ENCODE results near the gene SETBP1.

SETBP1 gene

DNA sequence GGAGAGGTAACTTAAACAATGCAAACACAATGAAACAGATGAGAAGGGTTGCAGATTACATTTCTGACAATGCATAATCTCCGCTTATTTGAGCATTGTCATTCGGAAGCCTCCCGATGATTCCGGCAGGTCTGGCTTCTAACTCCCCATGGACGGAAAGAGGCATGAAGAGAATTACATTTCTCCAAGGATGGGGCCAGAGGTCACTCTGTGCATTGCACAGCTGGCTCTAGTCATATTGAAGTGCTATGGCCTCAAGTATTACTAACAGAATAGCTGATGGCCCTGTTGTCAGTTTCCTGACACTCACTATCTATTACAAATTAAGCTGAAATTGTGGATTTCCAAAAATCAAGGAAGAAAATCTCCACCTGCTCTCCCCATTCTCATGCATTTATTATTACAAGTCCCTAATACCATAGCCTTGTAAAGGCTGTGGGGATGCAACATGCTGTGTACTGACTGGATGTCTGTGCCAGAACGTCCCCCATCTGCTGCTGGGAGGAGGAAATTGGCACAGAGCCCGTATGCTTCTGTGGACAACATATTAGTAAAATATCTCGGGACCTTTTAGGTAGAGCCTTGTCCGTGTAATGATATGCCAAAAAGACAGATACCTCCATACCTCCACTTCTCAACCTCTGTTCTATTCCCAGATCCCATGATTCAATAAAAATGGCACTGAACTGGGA, 168.1 kb downstream of the SETBP1 start:
- DNase-seq, result no peak

DNA sequence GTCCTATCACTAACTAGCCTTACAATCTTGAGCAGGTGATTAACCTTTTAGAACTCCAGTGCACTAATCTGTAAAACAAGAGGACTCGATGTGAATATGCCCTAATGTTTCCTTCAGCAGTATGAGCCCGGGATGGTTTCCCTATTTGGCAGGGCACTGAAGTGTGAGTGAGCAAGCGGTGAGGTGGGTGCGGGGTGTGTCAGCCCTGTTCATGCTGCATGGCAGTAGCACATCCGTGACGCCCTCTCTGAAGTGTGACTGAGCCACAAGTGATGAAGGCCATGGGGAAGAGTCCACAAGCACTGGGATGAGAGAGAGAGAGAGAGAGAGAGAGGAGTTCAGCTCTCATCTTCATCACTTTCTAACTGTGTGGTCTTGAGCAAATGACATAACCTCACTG, 168.7 kb downstream of the SETBP1 start:
- no peak for DNase-seq

DNA sequence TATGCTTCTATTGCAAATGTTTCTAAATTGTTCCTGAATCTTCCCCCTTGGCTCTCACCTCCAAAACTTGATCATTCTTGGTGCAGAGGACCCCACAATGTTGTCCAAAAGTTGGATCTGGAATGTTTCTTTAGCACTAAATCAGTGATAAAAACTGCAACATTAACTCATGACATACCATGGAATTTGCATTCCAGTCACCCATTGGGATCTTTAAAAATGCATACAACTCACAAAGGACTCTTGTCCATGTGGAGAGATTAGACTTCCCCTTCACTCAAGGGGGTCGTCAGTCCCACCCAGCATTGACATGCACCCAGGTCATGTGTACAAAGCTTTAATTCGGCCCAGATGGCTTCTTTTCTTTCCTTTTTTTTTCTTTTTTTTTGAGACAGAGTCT, 169.3 kb downstream of the SETBP1 start:
- DNase-seq, result no peak

DNA sequence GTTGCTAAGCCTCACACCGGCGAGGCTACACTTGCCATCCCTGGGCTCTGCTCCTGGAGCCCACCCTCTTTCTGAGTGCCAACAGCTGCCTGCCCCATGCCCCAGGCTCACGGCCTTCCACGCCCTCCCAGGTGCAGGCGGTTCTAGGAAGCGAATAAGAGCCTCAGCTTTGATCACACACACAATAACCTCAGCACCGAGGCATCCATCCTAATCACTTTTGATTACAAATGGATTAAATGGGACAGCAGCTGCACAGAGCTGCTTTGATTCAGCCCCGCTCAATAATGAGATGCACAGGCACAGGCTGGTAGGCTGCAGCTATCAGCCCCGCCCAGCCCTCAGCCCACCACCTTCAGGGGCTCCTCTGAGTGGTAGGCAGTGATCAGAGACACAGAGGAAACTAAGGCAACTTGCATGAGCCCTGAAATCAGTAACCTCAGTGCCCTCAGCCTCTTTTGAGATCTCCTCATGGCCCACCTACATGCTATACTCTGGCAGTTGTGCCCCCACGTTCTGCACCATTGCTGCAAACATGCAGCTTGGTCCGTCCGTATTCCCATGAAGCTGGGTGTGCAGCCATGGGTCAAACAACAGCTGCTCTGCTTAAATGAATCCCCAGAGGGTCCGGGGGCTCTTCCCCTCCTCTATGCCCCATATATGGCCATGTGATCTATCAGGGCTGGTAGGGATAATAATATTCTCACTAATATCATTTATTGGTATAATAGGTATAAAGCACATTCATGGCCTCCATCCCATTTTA, 171.4 kb downstream of the SETBP1 start:
- no peak for DNase-seq

DNA sequence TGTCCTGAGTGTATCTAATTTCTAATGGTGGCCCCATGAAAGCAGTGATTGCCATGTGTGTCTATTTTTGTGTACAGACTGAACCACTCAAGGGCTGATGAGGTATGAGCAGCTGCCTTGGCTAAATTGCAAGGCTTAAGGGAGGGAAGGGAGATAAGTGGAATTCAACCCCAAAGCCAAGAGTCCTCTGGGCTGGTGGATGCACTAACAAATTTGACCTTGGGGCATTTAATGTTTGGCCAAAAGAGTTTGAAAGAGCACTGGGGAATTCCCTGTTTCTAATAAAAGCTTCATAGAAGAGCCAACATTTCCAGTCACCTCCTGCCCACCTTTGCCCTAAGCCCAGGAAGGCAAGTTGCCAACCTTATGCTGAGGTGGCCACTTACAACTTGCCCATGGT, 172.1 kb downstream of the SETBP1 start:
- DNase-seq, result no peak

DNA sequence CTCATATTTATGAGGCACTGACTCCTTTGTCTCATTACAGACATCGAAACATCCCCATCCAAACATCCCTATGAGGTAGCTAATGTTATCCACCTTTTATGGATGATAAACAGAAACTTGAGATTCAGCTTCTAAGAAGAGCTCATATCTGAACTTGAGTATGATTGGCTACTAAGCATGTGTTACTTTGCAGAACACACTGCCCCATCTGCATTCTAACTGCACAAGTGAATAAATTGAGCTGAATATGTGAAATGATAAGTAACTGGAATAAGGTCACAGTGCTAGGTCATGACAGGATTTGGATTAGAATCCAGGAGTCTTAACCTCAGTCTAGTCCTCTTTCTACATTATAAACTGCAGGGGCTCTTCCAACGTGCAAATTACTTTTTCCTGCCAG, 172.7 kb downstream of the SETBP1 start:
- DNase-seq, result no peak

DNA sequence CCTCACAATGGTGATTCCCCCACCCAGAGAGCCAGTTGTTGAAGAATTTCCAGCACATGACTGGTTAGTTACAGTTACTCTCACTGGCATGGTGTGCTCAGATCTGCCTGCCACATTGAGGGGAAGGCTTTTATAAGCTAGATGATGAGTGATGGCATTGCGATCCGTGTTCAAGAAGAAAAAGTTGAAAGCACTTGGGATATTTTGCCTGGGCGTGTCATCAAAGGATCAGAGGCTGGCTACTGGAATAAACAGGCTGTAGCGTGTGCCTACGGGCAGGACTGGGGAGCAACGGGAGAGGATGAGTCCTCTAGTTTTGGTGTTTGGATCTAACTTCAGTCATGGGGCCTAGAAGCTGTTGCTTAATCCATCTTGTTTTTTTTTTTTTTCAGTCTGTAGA, 175.0 kb downstream of the SETBP1 start:
- no peak for DNase-seq

DNA sequence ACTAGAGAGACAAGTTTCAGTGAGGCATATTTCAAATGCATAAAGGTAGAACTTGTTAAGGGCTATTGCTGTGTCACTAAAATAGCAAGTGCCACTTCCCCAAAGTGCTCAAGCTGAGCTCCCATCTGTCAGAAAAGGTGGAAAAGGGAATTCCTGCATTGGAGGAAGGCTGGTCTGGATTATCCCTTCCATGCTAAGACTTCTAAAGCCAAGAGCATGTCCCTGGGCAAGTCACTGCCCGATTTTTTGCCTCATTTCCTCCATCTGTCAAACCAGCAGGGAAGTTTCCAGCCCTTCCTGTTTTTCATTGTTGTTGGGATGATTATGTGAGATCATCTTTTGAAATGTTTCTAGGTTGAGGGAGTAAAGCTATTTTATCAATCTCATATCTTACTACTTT, 175.5 kb downstream of the SETBP1 start:
- DNase-seq, result no peak

DNA sequence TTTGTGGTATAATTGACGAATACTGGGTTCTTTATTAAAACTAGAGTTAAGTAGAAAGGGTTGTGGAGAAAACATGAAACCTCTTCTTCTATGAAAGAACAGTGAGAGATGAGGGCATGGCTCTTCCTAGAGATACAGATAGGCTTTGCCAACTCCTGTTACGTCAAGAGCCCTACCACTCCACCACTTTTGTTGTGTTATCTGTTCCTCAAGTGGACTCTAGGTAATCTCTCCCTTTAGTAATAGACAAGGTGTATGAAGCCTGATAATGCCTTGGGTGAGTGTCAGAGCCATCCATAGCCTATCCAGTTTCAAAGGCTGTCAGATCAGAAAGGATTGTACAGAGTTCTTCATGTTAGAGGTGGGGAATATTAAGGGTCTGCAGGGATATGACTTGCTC, 176.4 kb downstream of the SETBP1 start:
- no peak for DNase-seq

DNA sequence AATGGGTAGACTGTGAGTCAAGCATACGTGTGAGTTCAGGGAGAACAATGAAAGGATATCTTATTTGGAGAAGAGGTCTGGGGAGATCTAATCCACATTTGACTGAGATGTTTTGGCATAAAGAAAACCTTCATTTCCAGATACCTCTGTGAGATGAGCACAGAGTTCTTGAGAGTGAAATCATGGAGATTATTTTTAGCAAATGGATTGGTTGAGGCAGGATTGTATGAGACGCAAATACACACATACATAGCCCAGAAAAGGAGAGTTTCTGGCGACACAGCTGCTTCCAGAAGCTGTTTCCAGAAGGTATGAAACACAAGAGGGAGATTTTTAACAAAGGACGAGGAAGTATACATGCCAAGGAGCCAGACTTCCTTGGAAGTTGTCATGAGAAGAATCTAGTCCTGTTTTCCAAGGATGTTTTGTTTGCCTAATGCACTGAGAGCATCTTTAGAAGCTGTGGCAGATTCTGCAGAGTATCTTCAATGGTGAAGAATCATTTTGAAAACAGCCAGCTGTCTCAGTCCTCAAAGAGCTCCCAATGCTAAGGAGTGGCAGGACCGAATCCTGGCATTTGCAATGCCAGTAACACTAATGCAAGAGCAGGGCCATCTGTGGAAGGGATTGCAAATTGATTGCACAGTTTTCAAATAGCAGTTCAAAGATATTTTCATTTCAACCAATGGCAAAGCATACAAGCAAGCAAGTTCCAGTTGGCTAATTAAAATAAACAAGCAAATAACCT, 177.2 kb downstream of the SETBP1 start:
- no peak for DNase-seq

DNA sequence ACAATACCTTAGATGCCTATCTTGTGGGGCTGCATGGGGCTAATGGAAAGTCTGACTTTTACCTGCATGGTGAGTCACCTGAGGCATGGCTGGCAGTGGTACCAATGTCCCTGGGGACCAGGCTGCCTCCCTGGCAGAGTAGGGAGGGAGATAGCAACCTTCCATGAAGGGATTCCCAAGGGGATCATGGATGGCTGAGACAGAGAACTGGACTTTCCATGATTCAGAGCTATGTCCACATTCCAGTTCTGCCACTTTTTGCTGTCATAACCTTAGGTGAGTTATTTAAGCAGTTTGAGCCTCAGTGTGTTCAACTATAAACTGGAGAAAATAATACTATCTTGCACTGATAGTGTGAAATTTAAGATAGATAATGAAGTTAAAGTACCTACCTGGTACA, 178.6 kb downstream of the SETBP1 start:
- no peak for DNase-seq

DNA sequence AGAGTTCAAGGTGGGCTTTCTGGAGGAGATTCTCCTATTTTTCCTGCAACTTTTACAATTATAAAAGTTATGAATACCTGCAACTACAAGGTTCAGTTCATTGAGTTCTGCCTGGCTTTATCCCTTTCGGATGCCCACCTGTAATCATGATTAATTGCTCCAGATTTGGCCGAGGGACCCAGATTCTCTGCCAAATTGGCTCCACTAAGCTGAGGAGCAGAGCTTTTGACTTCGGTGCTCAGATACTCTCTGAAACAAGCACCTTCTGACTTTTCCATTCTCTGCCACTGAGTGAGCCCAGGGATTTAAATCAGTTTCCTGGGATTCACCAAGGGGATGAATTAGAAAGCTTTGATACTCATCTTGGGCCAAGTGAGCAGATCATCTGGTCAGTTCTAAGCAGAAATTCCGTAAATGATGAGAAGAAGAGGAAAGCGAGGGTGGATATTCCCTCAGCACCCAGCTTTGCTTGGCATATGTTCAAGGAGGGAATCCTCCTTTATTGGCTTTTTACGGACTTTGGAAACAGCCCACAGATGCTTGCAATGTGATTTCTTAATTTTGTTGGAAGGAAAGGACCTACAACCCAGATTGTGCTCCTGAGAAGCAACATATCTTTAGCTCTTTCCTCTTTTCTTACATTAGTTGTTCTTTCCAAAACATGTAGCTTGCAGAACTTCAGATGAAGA, 179.2 kb downstream of the SETBP1 start:
- peak; percentile 52 for DNase-seq

DNA sequence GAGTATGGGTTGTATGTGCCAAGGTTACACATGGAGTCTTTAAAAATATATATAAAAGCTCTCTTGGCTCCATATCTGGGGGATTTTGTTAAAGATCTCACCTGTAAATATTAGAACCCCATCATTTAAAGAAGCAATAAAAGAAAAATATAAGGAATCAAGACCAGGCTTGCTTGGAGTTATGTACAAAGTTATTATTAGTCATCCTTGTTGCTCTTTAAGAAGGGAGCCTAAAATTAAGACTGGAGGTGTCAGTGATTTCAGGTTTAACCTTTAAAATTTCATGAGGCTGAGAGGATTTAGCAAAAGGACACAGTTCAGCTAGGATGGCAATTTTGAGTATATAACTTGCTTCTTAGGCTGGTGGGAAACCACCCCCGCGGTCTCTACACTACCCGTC, 181.4 kb downstream of the SETBP1 start:
- DNase-seq, result no peak

DNA sequence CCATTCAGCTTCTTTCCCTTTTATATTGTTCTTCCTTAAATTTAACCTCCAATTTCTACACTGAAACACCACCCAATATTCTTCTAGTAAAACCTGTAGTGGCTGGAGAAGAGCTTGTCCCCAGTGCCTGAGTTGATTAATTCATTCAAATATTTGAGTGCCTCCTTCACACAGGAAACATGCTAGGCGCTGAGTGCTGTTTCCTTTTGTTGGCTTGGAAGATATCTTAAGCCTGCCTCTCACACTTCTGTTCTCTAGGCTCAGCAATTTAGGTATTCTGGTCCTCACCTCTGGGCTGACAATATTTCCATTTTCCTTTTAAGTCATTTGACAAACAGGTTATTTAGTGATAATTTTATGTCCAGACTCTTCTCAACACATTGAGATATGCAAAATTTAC, 185.4 kb downstream of the SETBP1 start:
- DNase-seq, result no peak

DNA sequence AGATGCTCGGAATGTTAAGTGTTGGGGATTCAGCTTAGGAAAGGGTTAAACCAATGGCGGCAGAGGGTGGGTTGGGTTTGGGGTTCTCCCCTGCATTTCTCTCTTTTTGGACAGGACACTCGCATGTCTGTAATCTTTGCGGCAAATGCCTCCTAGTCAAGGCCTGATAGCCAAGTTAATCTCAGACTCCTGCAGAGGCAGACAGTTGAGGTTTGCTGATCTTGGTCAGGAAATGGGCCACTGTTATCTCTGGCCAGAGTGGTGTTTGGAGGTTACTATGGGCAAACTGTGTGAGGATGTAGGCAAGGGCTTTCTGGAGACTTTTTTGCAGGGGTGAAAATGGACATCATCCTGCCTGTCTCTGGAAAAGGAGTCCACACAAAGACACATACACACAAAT, 188.8 kb downstream of the SETBP1 start:
- no peak for DNase-seq

DNA sequence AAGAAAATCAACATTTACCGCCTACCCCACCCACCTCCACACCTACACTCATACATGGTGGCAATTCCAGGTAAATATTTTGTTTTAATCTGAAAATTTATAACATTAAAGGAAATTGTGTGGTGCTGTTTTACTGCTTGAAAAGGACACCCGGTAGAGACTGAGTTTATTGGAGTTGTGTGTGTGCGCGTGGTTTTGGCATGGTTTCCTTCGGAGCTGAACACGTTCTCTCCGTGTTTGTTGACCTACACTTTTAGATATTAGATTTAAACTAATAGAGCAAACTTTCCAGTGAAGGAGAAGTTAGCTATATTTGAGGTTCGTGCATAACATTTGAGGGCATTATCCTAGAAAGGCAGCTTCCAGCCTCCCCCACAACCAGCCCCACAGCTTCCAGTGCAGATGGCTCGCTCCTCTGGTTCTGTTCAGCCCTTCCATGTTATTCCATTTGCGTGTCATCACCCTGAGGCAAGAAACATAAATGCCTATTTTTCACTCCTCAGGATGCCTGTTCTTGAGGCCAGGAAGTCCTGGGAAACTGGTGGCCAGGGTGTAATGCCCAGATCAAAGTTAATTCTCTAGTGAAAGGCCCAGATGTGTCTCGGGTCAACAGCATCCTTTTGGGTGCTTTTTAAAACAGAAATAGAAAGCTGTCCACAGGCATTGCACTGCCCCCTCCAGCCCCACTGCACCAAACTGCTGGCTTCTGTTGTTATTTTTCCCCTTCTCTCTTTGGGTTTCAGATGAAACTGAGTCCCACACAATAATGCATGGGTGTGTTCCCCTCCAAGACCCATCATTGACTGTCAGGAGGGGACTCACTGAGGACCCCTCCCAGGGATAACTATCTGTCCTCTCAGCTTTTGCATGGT, 190.2 kb downstream of the SETBP1 start:
- no peak for DNase-seq

DNA sequence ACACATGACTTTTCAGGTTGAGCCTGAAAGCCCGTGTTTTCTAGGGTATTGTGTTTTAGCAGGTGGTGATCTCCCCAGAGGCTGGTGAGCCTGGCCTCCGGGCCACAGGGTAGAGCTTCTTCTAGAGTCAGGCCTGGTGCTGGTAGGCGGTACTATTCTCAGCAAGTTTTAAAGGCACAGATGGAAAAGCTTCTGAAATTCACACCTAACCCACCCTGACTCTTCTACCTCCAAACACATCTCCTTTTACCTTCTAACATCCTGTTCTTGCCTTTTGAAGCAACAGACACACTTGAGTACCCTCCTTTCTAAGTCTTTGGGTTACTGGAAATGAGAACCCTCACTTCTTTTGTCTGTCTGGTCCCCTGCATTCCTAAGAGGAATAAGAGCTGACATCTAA, 191.1 kb downstream of the SETBP1 start:
- DNase-seq, result no peak

DNA sequence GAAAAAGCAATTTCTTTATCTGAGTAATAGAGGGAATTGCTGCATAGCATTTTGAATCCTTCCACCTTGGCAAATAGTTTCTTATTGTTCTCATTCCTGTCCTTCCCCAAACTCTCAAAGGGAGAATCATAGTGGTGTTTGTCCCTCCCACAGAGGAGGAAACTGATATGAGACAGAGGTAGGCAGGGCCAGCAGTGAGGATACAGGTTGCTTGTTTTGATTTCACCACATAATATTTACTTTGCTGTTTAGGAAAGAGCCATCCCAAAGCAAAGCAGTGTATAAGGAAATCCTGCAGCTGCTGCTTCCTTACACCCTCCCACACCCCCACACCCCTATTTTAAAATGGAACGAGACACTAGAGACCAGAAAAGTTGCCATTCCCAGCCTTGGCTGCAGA, 195.3 kb downstream of the SETBP1 start:
- DNase-seq, result no peak

DNA sequence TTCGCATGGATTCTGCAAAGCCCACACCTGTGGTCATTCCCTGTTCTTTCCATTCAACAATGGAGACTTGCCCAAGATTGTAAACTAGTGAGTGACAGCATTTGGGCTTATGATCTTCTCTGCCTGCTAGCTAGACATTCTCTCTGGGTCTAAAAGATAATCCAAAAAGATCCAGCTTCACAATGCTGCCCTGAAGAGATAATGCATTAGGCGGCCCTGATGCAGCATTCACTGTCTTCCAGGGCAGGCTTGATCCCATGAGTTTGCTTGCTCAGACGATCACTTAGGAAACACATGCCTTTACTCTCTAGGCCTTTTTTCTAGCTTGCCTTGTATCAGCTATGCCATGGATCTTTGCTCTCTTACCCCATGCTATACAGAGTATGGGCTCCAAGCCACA, 196.1 kb downstream of the SETBP1 start:
- no peak for DNase-seq

DNA sequence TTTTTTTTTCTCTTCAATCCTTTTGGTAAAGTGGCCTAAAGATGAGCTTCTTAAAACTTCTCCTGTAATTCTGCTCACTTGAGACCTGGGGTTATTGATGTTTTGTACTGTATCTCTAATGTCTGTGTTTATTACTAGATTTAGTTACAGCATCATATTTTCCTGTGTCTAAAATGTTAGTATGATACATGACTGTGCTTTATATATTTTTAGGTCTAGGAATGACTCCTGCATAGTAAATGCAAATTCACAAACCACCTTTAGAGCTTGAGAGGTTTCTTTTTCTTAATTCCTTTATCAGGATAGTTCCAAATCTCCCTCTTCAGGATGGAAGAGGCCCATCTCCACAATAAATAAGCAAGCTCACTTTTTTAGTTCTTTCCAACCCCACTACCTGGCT, 197.6 kb downstream of the SETBP1 start:
- no peak for DNase-seq

DNA sequence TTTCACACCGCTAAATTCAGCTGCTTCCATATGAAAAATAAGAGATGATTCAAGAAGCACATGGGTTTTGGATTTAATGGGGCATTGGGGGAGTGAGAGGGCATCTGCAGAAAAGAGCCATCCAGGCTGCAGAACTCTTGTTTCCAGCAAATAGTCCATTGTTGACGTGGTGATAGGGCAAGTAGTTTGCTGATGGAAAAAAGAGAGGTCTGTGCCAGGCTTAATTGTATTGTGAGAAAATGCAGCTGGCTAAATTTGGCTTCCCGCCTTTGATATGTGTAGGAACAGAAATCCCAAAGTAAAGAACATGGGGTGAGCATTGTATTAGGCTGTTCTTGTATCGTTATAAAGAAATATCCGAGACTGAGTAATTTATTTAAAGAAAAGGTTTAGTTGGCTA, 199.5 kb downstream of the SETBP1 start:
- no peak for DNase-seq

DNA sequence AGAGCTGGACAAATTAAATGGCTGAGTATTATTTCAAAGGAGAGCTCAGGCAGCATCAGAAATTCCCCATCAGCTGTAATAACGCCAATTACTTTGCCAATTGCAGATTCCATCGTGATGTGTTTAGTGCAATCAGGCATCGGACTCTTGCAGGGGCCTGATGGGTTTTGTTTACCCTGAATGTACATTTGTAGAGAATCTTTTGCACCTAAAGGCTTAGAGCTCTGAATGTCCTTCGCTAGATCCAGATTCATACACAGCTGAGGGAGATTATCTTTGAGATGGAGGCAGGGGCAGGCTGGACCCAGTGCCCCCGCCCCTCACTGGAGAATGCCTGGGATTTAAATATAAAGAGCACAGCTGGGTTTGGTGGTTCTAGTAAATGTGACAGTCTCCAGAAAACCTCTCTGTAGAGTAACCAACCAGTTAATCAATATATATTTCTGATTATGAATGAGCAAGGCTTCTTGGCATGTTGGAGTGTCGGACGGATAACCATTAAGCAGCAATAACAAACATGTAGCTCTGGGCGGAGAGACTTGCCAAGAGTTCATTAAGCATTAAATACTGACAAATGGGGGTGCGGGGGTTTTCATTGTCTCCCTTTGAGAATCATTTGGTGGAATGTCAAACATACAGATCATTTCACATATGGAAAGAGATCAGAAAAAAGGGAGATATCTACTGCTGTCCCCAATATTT, 200.9 kb downstream of the SETBP1 start:
- no peak for DNase-seq

Measured in right hindlimb (tissue), 1 donor.